Neural cell (in vitro differentiated cells): ENCODE measurements around the gene JOSD2. TPM values are rescaled to one million over a fixed set of nuclear protein-coding genes. Genes with fewer than 3 reads are reported as not detected.

Source experiments
- H2AFZ ChIP-seq: fragments of 200-600, 300-800 bp; sonication (generic), shearing (Covaris generic); 2 replicates; pipeline ENCODE4 v1.6.0; 2014; ENCODE audit warnings: low read depth, mild to moderate bottlenecking, antibody characterized with exemption, low read length, moderate library complexity
- H3F3A ChIP-seq: fragments of 200-600 bp; shearing (Covaris generic); 2 replicates; pipeline ENCODE4 v1.6.1; 2016; ENCODE audit warnings: mild to moderate bottlenecking, moderate library complexity, mixed read lengths, antibody characterized with exemption, low read length; ENCODE audit not compliant: insufficient read depth, poor library complexity, severe bottlenecking
- H3K27ac ChIP-seq: fragments of 200-600, 300-800 bp; sonication (generic), shearing (Covaris generic); 2 replicates; pipeline ENCODE4 v1.5.1; 2014; ENCODE audit warnings: mild to moderate bottlenecking, low read length, moderate library complexity
- H3K27me3 ChIP-seq: fragments of 300-800, 200-600 bp; sonication (generic), shearing (Covaris generic); 2 replicates; pipeline ENCODE4 v1.6.0; 2014; ENCODE audit warnings: mild to moderate bottlenecking, low read depth, low read length, moderate library complexity; ENCODE audit not compliant: insufficient read depth
- H3K36me3 ChIP-seq: fragments of 300-800, 200-600 bp; sonication (generic), shearing (Covaris generic); 2 replicates; pipeline ENCODE4 v1.5.1; 2014; ENCODE audit warnings: mild to moderate bottlenecking, antibody characterized with exemption, low read length, moderate library complexity; ENCODE audit not compliant: insufficient read depth
- H3K4me2 ChIP-seq: fragments of 300-800, 200-600 bp; sonication (generic), shearing (Covaris generic); 2 replicates; pipeline ENCODE4 v1.6.0; 2014; ENCODE audit warnings: mild to moderate bottlenecking, low read length
- H3K4me3 ChIP-seq: fragments of 300-800, 200-600 bp; sonication (generic), shearing (Covaris generic); 2 replicates; pipeline ENCODE4 v1.5.1; 2014; ENCODE audit warnings: mild to moderate bottlenecking, low read length, moderate library complexity
- H3K79me2 ChIP-seq: fragments of 200-600 bp; shearing (Covaris generic); replicated peaks from 2 replicates; pipeline ENCODE4 v1.6.0; 2014; ENCODE audit warnings: mild to moderate bottlenecking, low read length, moderate library complexity; ENCODE audit not compliant: insufficient read depth
- H3K9ac ChIP-seq: fragments of 300-800, 200-600 bp; sonication (generic), shearing (Covaris generic); 2 replicates; pipeline ENCODE4 v1.6.1; 2016; ENCODE audit warnings: mild to moderate bottlenecking, low read length, mixed read lengths
- H3K9me2 ChIP-seq: fragments of 200-600 bp; shearing (Covaris generic); 2 replicates; pipeline ENCODE4 v1.6.1; 2016; ENCODE audit warnings: mild to moderate bottlenecking, low read length, mixed read lengths; ENCODE audit not compliant: insufficient read depth
- H3K9me3 ChIP-seq: fragments of 200-600, 300-800 bp; sonication (generic), shearing (Covaris generic); 2 replicates; pipeline ENCODE4 v1.6.1; 2016; ENCODE audit warnings: mild to moderate bottlenecking, mixed run types, low read length, moderate library complexity, mixed read lengths
- H4K20me1 ChIP-seq: fragments of 200-600 bp; shearing (Covaris generic); 2 replicates; pipeline ENCODE4 v1.6.1; 2016; ENCODE audit warnings: mild to moderate bottlenecking, mixed run types; ENCODE audit not compliant: insufficient read depth
- CTCF ChIP-seq: fragments of 450-650 bp; IDR thresholded peaks from 2 replicates; pipeline ENCODE4 v1.5.1; 2014; ENCODE audit warnings: antibody characterized with exemption, mild to moderate bottlenecking, moderate library complexity; ENCODE audit not compliant: poor library complexity, severe bottlenecking
- EP300 ChIP-seq: fragments of 450-650 bp; conservative IDR thresholded peaks from 2 replicates; pipeline ENCODE4 v1.6.1; 2014; ENCODE audit warnings: antibody characterized with exemption, mild to moderate bottlenecking, moderate library complexity; ENCODE audit not compliant: poor library complexity, severe bottlenecking
- EZH2 ChIP-seq: fragments of 200-600, 300-800 bp; shearing (Covaris generic), sonication (generic); IDR thresholded peaks from 2 replicates; pipeline ENCODE4 v1.6.1; 2014; ENCODE audit warnings: antibody characterized with exemption, low read length, borderline replicate concordance, mild to moderate bottlenecking; ENCODE audit not compliant: insufficient read depth, poor library complexity, severe bottlenecking
- MXI1 ChIP-seq: fragments of 450-650 bp; conservative IDR thresholded peaks from 2 replicates; pipeline ENCODE4 v1.6.1; 2014; ENCODE audit warnings: antibody characterized with exemption, mild to moderate bottlenecking; ENCODE audit not compliant: poor library complexity, severe bottlenecking
- POLR2AphosphoS5 ChIP-seq: IDR thresholded peaks from 2 replicates; pipeline ENCODE4 v1.6.1; 2012
- RAD21 ChIP-seq: fragments of 450-650 bp; conservative IDR thresholded peaks from 2 replicates; pipeline ENCODE4 v1.6.1; 2014; ENCODE audit warnings: antibody characterized with exemption, mild to moderate bottlenecking, moderate library complexity
- REST ChIP-seq: IDR thresholded peaks from 2 replicates; pipeline ENCODE4 v1.6.1; 2012; ENCODE audit warnings: borderline replicate concordance
- SMC3 ChIP-seq: fragments of 450-650 bp; conservative IDR thresholded peaks from 2 replicates; pipeline ENCODE4 v1.6.1; 2014; ENCODE audit warnings: antibody characterized with exemption, mild to moderate bottlenecking, moderate library complexity; ENCODE audit not compliant: poor library complexity
- TAF1 ChIP-seq: IDR thresholded peaks from 2 replicates; pipeline ENCODE4 v1.6.1; 2012; ENCODE audit warnings: low read depth
- polyA plus RNA-seq: library from polyadenylated mRNA; depleted of rRNA; stranded (reverse); fragments of >200 nt; gene quantifications from 2 replicates; pipeline ENCODE4 v1.2.3, GENCODE V29; 2014

Gene JOSD2
- polyA plus RNA-seq, 1 donor from 2014 or later, result 10.7 TPM

- Histone ChIP-seq H3K9ac (peak overlapping the region; percentile 98), H3K27me3 (no peaks in the 10 kb centered on the region), H3K27ac (peak overlapping the region; percentile 98), H2AFZ (no peak overlapping the region), H3K4me3 (peak overlapping the region; percentile 91), H3K9me2 (no peaks in the 10 kb centered on the region), H3K9me3 (no peaks in the 10 kb centered on the region), H3K79me2 (peaks cover 21% of the 10 kb centered on the region), H3F3A (peaks cover 3% of the 10 kb centered on the region), H3K36me3 (no peaks in the 10 kb centered on the region), H4K20me1 (no peaks in the 10 kb centered on the region), H3K4me2 (peak overlapping the region; percentile 59)
- peak; percentile 33 for TF ChIP-seq SMC3
- TF ChIP-seq RAD21, result no peak
These were observed 34.1 kb downstream of the JOSD2 start for GRCh38 chr19:50476907-50477238.

- peak within 1 kb of the TSS; percentile 91 for H3K4me3 ChIP-seq
- H3K36me3 ChIP-seq, result no peaks in the 10 kb centered on the region
- peak within 1 kb of the TSS; percentile 71 for H2AFZ ChIP-seq
- TF ChIP-seq TAF1, result peak; percentile 96
- no peak for TF ChIP-seq EZH2
- TF ChIP-seq REST, result peak; percentile 93
- no peak for TF ChIP-seq CTCF
- TF ChIP-seq MXI1, result peak; percentile 84
- peak; percentile 71 for TF ChIP-seq RAD21
- peak; percentile 74 for TF ChIP-seq SMC3
- TF ChIP-seq EP300, result peak; percentile 62
- peak; percentile 97 for TF ChIP-seq POLR2AphosphoS5
- no peaks in the 10 kb centered on the region for H3K9me2 ChIP-seq
- H3K9me3 ChIP-seq, result no peaks in the 10 kb centered on the region
- peak within 1 kb of the TSS; percentile 98 for H3K9ac ChIP-seq
- H4K20me1 ChIP-seq, result no peaks in the 10 kb centered on the region
- peak within 1 kb of the TSS; percentile 98 for H3K27ac ChIP-seq
- peak within 1 kb of the TSS; percentile 59 for H3K4me2 ChIP-seq
- peaks cover 21% of the 10 kb centered on the region for H3K79me2 ChIP-seq
- H3K27me3 ChIP-seq, result no peaks in the 10 kb centered on the region
- H3F3A ChIP-seq, result peaks cover 3% of the 10 kb centered on the region
These were observed 34.6 kb downstream of the JOSD2 start, which contains the start of the genes EMC10 and GARIN5A for GRCh38 chr19:50476224-50476906. TSS of gene EMC10 (plus strand) at chr19:50476507. CDS start at chr19:50476545, 38 bp downstream. TSS of gene GARIN5A (minus strand) at chr19:50476848. CDS start at chr19:50476388, 460 bp downstream.
